Body of pancreas (tissue), 4 donors: Measurements from ENCODE around the gene ANGEL2.

Experiments
- CTCF ChIP-seq, 7 experiments: fragments of 450-650 bp in 4 of 7; fragments of 200-600 bp in 3 of 7; sonication (generic) in 3 of 7; IDR thresholded peaks; one replicate each; pipeline ENCODE4 v1.5.1; 2016 to 2019; ENCODE audit warnings: antibody characterized with exemption in 7 of 7
- POLR2A ChIP-seq, 3 donors: fragments of 450-650 bp; IDR thresholded peaks; one replicate each; pipeline ENCODE4 v1.6.1; 2016; ENCODE audit warnings: antibody characterized with exemption in 3 of 3, mild to moderate bottlenecking in 2 of 3

GRCh38 chr1:212970085-212970484 is 45.6 kb downstream of the ANGEL2 start:
- TF ChIP-seq POLR2A (IDR thresholded peaks at IDR 0.05) (no peak), CTCF (IDR thresholded peaks at IDR 0.05) (no peak)
